ENCODE results near the gene KRTAP8-1.

DNA sequence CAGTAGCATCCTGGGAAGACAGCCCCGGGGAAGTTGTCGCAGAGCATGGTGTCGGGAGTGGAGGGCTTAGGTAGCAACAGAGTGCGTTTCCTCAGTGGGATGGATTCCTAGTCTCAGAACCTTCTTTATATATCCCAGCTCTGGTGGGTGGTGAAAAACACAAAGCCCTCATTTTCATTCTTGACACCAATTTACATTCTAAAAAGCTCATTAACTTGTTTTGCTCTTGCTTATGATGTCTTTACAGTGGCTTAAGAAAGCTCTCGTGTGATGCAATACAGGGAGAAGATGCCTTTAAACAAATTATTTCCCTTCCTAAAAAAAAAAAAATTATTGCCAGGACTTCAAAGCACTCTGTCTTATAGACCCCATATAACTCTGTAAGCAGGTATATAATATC is at the start of gene KRTAP8-1:
- TF ChIP-seq, protein P1, sequence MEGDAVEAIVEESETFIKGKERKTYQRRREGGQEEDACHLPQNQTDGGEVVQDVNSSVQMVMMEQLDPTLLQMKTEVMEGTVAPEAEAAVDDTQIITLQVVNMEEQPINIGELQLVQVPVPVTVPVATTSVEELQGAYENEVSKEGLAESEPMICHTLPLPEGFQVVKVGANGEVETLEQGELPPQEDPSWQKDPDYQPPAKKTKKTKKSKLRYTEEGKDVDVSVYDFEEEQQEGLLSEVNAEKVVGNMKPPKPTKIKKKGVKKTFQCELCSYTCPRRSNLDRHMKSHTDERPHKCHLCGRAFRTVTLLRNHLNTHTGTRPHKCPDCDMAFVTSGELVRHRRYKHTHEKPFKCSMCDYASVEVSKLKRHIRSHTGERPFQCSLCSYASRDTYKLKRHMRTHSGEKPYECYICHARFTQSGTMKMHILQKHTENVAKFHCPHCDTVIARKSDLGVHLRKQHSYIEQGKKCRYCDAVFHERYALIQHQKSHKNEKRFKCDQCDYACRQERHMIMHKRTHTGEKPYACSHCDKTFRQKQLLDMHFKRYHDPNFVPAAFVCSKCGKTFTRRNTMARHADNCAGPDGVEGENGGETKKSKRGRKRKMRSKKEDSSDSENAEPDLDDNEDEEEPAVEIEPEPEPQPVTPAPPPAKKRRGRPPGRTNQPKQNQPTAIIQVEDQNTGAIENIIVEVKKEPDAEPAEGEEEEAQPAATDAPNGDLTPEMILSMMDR (IDR thresholded peaks at IDR 0.05), result no peak
- no peak for TF ChIP-seq POLR2A (IDR thresholded peaks at IDR 0.05)
